Mammary epithelial cell (primary cell): ENCODE results near the gene GALNT16.

Experiments
- CTCF ChIP-seq, 2 donors: IDR thresholded peaks in 1 of 2; conservative IDR thresholded peaks in 1 of 2; 2 replicates each; pipeline ENCODE4 v1.5.1; 2011 to 2012; ENCODE audit warnings: inconsistent platforms in 2 of 2, low read length in 2 of 2, mild to moderate bottlenecking in 2 of 2, control low read depth in 1 of 2, low read depth in 1 of 2; ENCODE audit not compliant: insufficient read depth in 1 of 2; ENCODE audit errors: extremely low read depth in 1 of 2
- EZH2 ChIP-seq: IDR thresholded peaks from 2 replicates; pipeline ENCODE4 v1.6.1; 2012; ENCODE audit warnings: low read length, inconsistent platforms, borderline replicate concordance

- TF ChIP-seq EZH2 (no peak), CTCF (conservative IDR thresholded peaks at IDR 0.05 in 1 of 2, IDR thresholded peaks at IDR 0.05 in 1 of 2; ENCODE audit: extremely low read depth in 1 of 2, insufficient read depth in 1 of 2, low read depth in 1 of 2, low read length in 2 of 2) (no peak)
Measured at GRCh38 chr14:69287098-69288010, 27.4 kb downstream of the GALNT16 start.
